ENCODE data around the gene ARMC7. TPM values are rescaled to one million over a fixed set of nuclear protein-coding genes. Genes with fewer than 3 reads are reported as not detected.

Gene ARMC7
- total RNA-seq, 1 experiment from 2014 or later, result 22.8 TPM

- Histone ChIP-seq H3K23ac (ENCODE audit: insufficient read length, low read depth, low read length) (no peak overlapping the region), H2BK20ac (ENCODE audit: low read depth, low read length, poor library complexity, severe bottlenecking) (no peak overlapping the region), H3K79me2 (ENCODE audit: insufficient read depth, low read length) (peaks cover 20% of the 10 kb centered on the region; the same call in 1 of the 2 replicates), H4K8ac (replicated peaks; ENCODE audit: insufficient read length, low read depth, low read length) (no peak overlapping the region), H4K5ac (ENCODE audit: insufficient read length, low read depth, low read length) (no peak overlapping the region), H3T11ph (ENCODE audit: low read length) (no peak overlapping the region), H2BK120ac (ENCODE audit: low read depth, low read length, poor library complexity, severe bottlenecking) (no peak overlapping the region), H3K27me3 (ENCODE audit: insufficient read depth, low read length) (no peaks in the 10 kb centered on the region), H2BK5ac (ENCODE audit: insufficient read length, low read length) (no peak overlapping the region), H2BK12ac (ENCODE audit: insufficient read length, low read depth, low read length) (no peak overlapping the region), H4K91ac (ENCODE audit: insufficient read length, low read depth, low read length) (no peak overlapping the region), H3K79me1 (ENCODE audit: insufficient read depth, low read depth, low read length, poor library complexity, severe bottlenecking) (peaks cover 16% of the 10 kb centered on the region), H3K56ac (ENCODE audit: insufficient read length, low read depth, low read length) (no peak overlapping the region), H3K4ac (ENCODE audit: low read depth, low read length) (no peak overlapping the region), H2BK15ac (ENCODE audit: low read depth, low read length) (no peak overlapping the region), H3K4me2 (ENCODE audit: insufficient read depth, insufficient read length, low read length) (no peak overlapping the region), H3K4me1 (ENCODE audit: insufficient read depth, low read length) (no peaks in the 10 kb centered on the region; the same call in 1 of the 2 replicates), H2AFZ (ENCODE audit: low read length) (no peak overlapping the region), H3K23me2 (ENCODE audit: insufficient read length, low read depth, low read length, poor library complexity, severe bottlenecking) (no peaks in the 10 kb centered on the region), H3K14ac (ENCODE audit: insufficient read depth, low read length) (no peak overlapping the region), H3K18ac (ENCODE audit: insufficient read length, low read depth, low read length) (no peak overlapping the region), H3K9ac (ENCODE audit: extremely low read depth, insufficient read length, low read length) (no peak overlapping the region), H3K9me3 (ENCODE audit: control insufficient read depth, low read depth, low read length) (no peaks in the 10 kb centered on the region), H4K20me1 (ENCODE audit: control insufficient read depth, insufficient read depth, insufficient read length) (no peaks in the 10 kb centered on the region), H3K27ac (ENCODE audit: insufficient read length, low read depth, low read length) (no peak overlapping the region), H2AK5ac (ENCODE audit: insufficient read length, low read length) (no peak overlapping the region)
- no peaks in the 10 kb centered on the region for H3K9me3 Mint-ChIP-seq
- TF ChIP-seq, protein P1, sequence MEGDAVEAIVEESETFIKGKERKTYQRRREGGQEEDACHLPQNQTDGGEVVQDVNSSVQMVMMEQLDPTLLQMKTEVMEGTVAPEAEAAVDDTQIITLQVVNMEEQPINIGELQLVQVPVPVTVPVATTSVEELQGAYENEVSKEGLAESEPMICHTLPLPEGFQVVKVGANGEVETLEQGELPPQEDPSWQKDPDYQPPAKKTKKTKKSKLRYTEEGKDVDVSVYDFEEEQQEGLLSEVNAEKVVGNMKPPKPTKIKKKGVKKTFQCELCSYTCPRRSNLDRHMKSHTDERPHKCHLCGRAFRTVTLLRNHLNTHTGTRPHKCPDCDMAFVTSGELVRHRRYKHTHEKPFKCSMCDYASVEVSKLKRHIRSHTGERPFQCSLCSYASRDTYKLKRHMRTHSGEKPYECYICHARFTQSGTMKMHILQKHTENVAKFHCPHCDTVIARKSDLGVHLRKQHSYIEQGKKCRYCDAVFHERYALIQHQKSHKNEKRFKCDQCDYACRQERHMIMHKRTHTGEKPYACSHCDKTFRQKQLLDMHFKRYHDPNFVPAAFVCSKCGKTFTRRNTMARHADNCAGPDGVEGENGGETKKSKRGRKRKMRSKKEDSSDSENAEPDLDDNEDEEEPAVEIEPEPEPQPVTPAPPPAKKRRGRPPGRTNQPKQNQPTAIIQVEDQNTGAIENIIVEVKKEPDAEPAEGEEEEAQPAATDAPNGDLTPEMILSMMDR (conservative IDR thresholded peaks at IDR 0.05), result no peak
- H3K27me3 Mint-ChIP-seq (ENCODE audit: low read depth), result no peaks in the 10 kb centered on the region
- no peak overlapping the region for H3K4me3 Mint-ChIP-seq
- DNase-seq, result no peak
- H3K36me3 Mint-ChIP-seq (ENCODE audit: insufficient read depth in 1 of 3, low read depth in 3 of 3), result peaks cover 59 to 73% (median 73%) of the 10 kb centered on the region in 3 experiments
- H3K27ac Mint-ChIP-seq, result 0 out of 7 replicates have a peak overlapping the region, but pooled peaks of 1 of the 3 experiments have one; percentile 3
- H3K4me1 Mint-ChIP-seq, result peaks cover 3 to 12% of the 10 kb centered on the region in 2 experiments
- WGBS (ENCODE audit: extremely low coverage, insufficient read length, low lambda C conversion rate), result no CpG with 5 or more reads among the region's 3 CpGs
Measured at GRCh38 chr17:75146592-75146991, 36.8 kb downstream of the ARMC7 start.
